Progenitor cell of endocrine pancreas (in vitro differentiated cells): ENCODE results near the gene ZNF814. TPM values are rescaled to one million over a fixed set of nuclear protein-coding genes. Genes with fewer than 3 reads are reported as not detected.
A peak's percentile ranks its signal among the peaks of the same experiment; 100 is the strongest.
"Not testable (repeated sequence)": the region's sequence is repeated elsewhere in the genome, so short reads cannot be mapped to it uniquely, and the experiment has no call there.

Source experiments
- DNase-seq: peaks from one replicate; pipeline ENCODE4 v3.0.0; 2021; ENCODE audit warnings: low spot score; ENCODE audit not compliant: unreplicated experiment
- H3K27ac Mint-ChIP-seq: 2 replicates; pipeline ENCODE4 v1.8.0; 2021; ENCODE audit warnings: mild to moderate bottlenecking, moderate library complexity, mixed read lengths
- H3K27me3 Mint-ChIP-seq: 2 replicates; pipeline ENCODE4 v1.8.0; 2021; ENCODE audit warnings: mixed read lengths
- H3K36me3 Mint-ChIP-seq: 2 replicates; pipeline ENCODE4 v1.8.0; 2022; ENCODE audit warnings: mixed read lengths; ENCODE audit not compliant: insufficient read depth
- H3K4me1 Mint-ChIP-seq: 2 replicates; pipeline ENCODE4 v1.8.0; 2021; ENCODE audit warnings: low read depth, mixed read lengths
- H3K4me3 Mint-ChIP-seq: 2 replicates; pipeline ENCODE4 v1.8.0; 2021; ENCODE audit warnings: low read depth, mild to moderate bottlenecking, moderate library complexity, mixed read lengths
- H3K9me3 Mint-ChIP-seq: 2 replicates; pipeline ENCODE4 v1.8.0; 2021; ENCODE audit warnings: low read depth, mixed read lengths
- CTCF ChIP-seq: fragments of 200-600 bp; sonication (generic); IDR thresholded peaks from one replicate; pipeline ENCODE4 v1.5.0; 2021; ENCODE audit warnings: antibody characterized with exemption, mild to moderate bottlenecking; ENCODE audit not compliant: unreplicated experiment
- total RNA-seq: library from RNA; stranded (reverse); gene quantifications from 2 replicates; pipeline ENCODE4 v1.2.1, GENCODE V29; 2021

ZNF814 gene
- total RNA-seq, 1 donor from 2014 or later, result 54.9 TPM

GRCh38 chr19:57916168-57916995 lies 27.5 kb upstream of the ZNF814 start, which contains the start of gene ZNF417:
Gene ZNF417, minus strand, starts transcription at chr19:57916592. Its CDS starts 181 bp downstream, at chr19:57916411.
- not testable (repeated sequence) for H3K9me3 Mint-ChIP-seq, H3K27me3 Mint-ChIP-seq
- Mint-ChIP-seq H3K4me3 (peak within 1 kb of the TSS; percentile 95), H3K36me3 (peaks cover 39% of the 10 kb centered on the region), H3K27ac (peak within 1 kb of the TSS; percentile 96), H3K4me1 (peaks cover 18% of the 10 kb centered on the region)
- peak; percentile 51 for TF ChIP-seq CTCF
- DNase-seq, result peak; percentile 65

GRCh38 chr19:57914531-57914930 lies 25.7 kb upstream of the ZNF814 start:
- DNase-seq, result no peak
- peak overlapping the region; percentile 95 for H3K4me3 Mint-ChIP-seq
- H3K27me3 Mint-ChIP-seq, result no peaks in the 10 kb centered on the region
- TF ChIP-seq CTCF, result no peak
- H3K9me3 Mint-ChIP-seq, result peaks cover 2% of the 10 kb centered on the region
- H3K27ac Mint-ChIP-seq, result no peak overlapping the region
- H3K4me1 Mint-ChIP-seq, result peaks cover 18% of the 10 kb centered on the region
- peaks cover 36% of the 10 kb centered on the region for H3K36me3 Mint-ChIP-seq

- Mint-ChIP-seq H3K27ac (no peak overlapping the region), H3K36me3 (peaks cover 48% of the 10 kb centered on the region), H3K4me3 (no peak overlapping the region), H3K9me3 (no peaks in the 10 kb centered on the region), H3K27me3 (no peaks in the 10 kb centered on the region), H3K4me1 (peaks cover 3% of the 10 kb centered on the region)
- no peak for DNase-seq
- no peak for TF ChIP-seq CTCF
Measured at GRCh38 chr19:57907394-57907793, 18.6 kb upstream of the ZNF814 start.

- no peak overlapping the region for H3K4me3 Mint-ChIP-seq
- peaks cover 34% of the 10 kb centered on the region for H3K36me3 Mint-ChIP-seq
- H3K4me1 Mint-ChIP-seq, result peaks cover 3% of the 10 kb centered on the region
- no peak for TF ChIP-seq CTCF
- H3K9me3 Mint-ChIP-seq, result no peaks in the 10 kb centered on the region
- no peak for DNase-seq
- no peak overlapping the region for H3K27ac Mint-ChIP-seq
- no peaks in the 10 kb centered on the region for H3K27me3 Mint-ChIP-seq
Measured at GRCh38 chr19:57905258-57905657, 16.4 kb upstream of the ZNF814 start.

- peaks cover 3% of the 10 kb centered on the region for H3K4me1 Mint-ChIP-seq
- no peaks in the 10 kb centered on the region for H3K9me3 Mint-ChIP-seq
- no peak for TF ChIP-seq CTCF
- peaks cover 26% of the 10 kb centered on the region for H3K36me3 Mint-ChIP-seq
- H3K27me3 Mint-ChIP-seq, result no peaks in the 10 kb centered on the region
- H3K27ac Mint-ChIP-seq, result no peak overlapping the region
- no peak overlapping the region for H3K4me3 Mint-ChIP-seq
- DNase-seq, result no peak
Measured at GRCh38 chr19:57903618-57904184, 14.9 kb upstream of the ZNF814 start.
